Left lobe of liver (tissue), 2 donors: ENCODE data around the gene STIM2. TPM values are rescaled to one million over a fixed set of nuclear protein-coding genes. Genes with fewer than 3 reads are reported as not detected.
"Not testable (repeated sequence)": the region's sequence is repeated elsewhere in the genome, so short reads cannot be mapped to it uniquely, and the experiment has no call there.

Experiments
- ATAC-seq: fragments of 200-7000 bp; cut with Tn5 transposase; one replicate; pipeline ENCODE4 v1.9.1; 2020; ENCODE audit warnings: mild to moderate bottlenecking, moderate library complexity
- DNase-seq: peaks from one replicate; pipeline ENCODE4 v3.0.0-alpha.2; 2020; ENCODE audit warnings: low spot score
- total RNA-seq: library from RNA; stranded (reverse); gene quantifications from one replicate; pipeline ENCODE4 v1.2.1, GENCODE V29; 2021
- donor health status: DM: no; HTN: no; CAD: no; lungs with moderate emphysema.
- donor health status: DM: no; HTN: yes; CAD: no.

The STIM2 gene
- total RNA-seq = 12.8 TPM

- DNase-seq (peak; percentile 99), ATAC-seq (peak; percentile 81)
Observed at GRCh38 chr4:26860157-26860921, at the start of gene STIM2. TSS of gene STIM2 (plus strand) at chr4:26860841.

- ATAC-seq, DNase-seq: not testable (repeated sequence)
Observed at GRCh38 chr4:26811571-26811970, 49.1 kb upstream of the STIM2 start.

- peak; percentile 62 for ATAC-seq
- no peak for DNase-seq
Observed at GRCh38 chr4:26812049-26812714, 48.5 kb upstream of the STIM2 start.

- DNase-seq = no peak
- no peak for ATAC-seq
Observed at GRCh38 chr4:26813698-26814097, 46.9 kb upstream of the STIM2 start.

- DNase-seq (no peak), ATAC-seq (no peak)
Observed at GRCh38 chr4:26815199-26815598, 45.4 kb upstream of the STIM2 start.

- ATAC-seq (no peak), DNase-seq (no peak)
Observed at GRCh38 chr4:26815706-26816105, 44.9 kb upstream of the STIM2 start.

- no peak for DNase-seq
- ATAC-seq = no peak
Observed at GRCh38 chr4:26819026-26819425, 41.6 kb upstream of the STIM2 start.

GRCh38 chr4:26819478-26820095 lies 41.1 kb upstream of the STIM2 start:
- DNase-seq (no peak), ATAC-seq (no peak)

- ATAC-seq (no peak), DNase-seq (no peak)
Observed at GRCh38 chr4:26820346-26820745, 40.3 kb upstream of the STIM2 start.

- ATAC-seq = no peak
- no peak for DNase-seq
Observed at GRCh38 chr4:26821031-26821430, 39.6 kb upstream of the STIM2 start.

GRCh38 chr4:26821677-26822503 lies 38.8 kb upstream of the STIM2 start:
- peak; percentile 57 for DNase-seq
- peak; percentile 95 for ATAC-seq

GRCh38 chr4:26822546-26822945 lies 38.1 kb upstream of the STIM2 start:
- DNase-seq = no peak
- no peak for ATAC-seq

GRCh38 chr4:26822974-26823373 lies 37.7 kb upstream of the STIM2 start:
- ATAC-seq, DNase-seq: not testable (repeated sequence)

GRCh38 chr4:26823583-26823982 lies 37.1 kb upstream of the STIM2 start:
- no peak for DNase-seq
- ATAC-seq = no peak

- ATAC-seq (no peak), DNase-seq (no peak)
Observed at GRCh38 chr4:26824667-26825066, 36.0 kb upstream of the STIM2 start.

GRCh38 chr4:26826721-26827120 lies 33.9 kb upstream of the STIM2 start:
- ATAC-seq (peak; percentile 43), DNase-seq (no peak)

GRCh38 chr4:26827336-26827735 lies 33.3 kb upstream of the STIM2 start:
- not testable (repeated sequence) for ATAC-seq, DNase-seq

- no peak for DNase-seq
- peak; percentile 67 for ATAC-seq
Observed at GRCh38 chr4:26827798-26828197, 32.8 kb upstream of the STIM2 start.

- ATAC-seq = no peak
- DNase-seq = no peak
Observed at GRCh38 chr4:26829018-26829417, 31.6 kb upstream of the STIM2 start.

- ATAC-seq = no peak
- DNase-seq = no peak
Observed at GRCh38 chr4:26830033-26830432, 30.6 kb upstream of the STIM2 start.

GRCh38 chr4:26830701-26831100 lies 29.9 kb upstream of the STIM2 start:
- DNase-seq (no peak), ATAC-seq (no peak)
